RWPE2 (cell line): ENCODE results near the gene IL25.
A peak's percentile ranks its signal among the peaks of the same experiment; 100 is the strongest.

Source experiments
- ATAC-seq: fragments of 200-7000 bp; cut with Tn5 transposase; 3 replicates; pipeline ENCODE4 v1.9.1; 2021; ENCODE audit warnings: low read depth
- DNase-seq: peaks from one replicate; pipeline ENCODE4 v3.0.0-alpha.2; 2020; ENCODE audit warnings: low spot score
- H3K27ac ChIP-seq: fragments of 450-650 bp; 2 replicates; pipeline ENCODE4 v1.5.1; 2017; ENCODE audit warnings: mild to moderate bottlenecking; ENCODE audit not compliant: poor library complexity, severe bottlenecking
- H3K27me3 ChIP-seq: fragments of 250-450 bp; sonication (Bioruptor Pico); 2 replicates; pipeline ENCODE4 v1.5.1; 2021; ENCODE audit warnings: mild to moderate bottlenecking, moderate library complexity; ENCODE audit not compliant: insufficient read depth, poor library complexity, severe bottlenecking
- H3K36me3 ChIP-seq: fragments of 250-450 bp; sonication (Bioruptor Pico); 2 replicates; pipeline ENCODE4 v1.5.1; 2020; ENCODE audit warnings: low read depth, mild to moderate bottlenecking, moderate library complexity
- H3K4me1 ChIP-seq: fragments of 250-450 bp; sonication (Bioruptor Pico); 2 replicates; pipeline ENCODE4 v1.5.1; 2021; ENCODE audit warnings: mild to moderate bottlenecking, moderate library complexity; ENCODE audit not compliant: insufficient read depth, poor library complexity, severe bottlenecking
- H3K4me3 ChIP-seq: fragments of 250-450 bp; sonication (Bioruptor Pico); 2 replicates; pipeline ENCODE4 v1.5.1; 2021; ENCODE audit warnings: mild to moderate bottlenecking, moderate library complexity; ENCODE audit not compliant: severe bottlenecking
- H3K9me3 ChIP-seq: fragments of 250-450 bp; sonication (Bioruptor Pico); 2 replicates; pipeline ENCODE4 v1.5.1; 2021; ENCODE audit warnings: mild to moderate bottlenecking, moderate library complexity; ENCODE audit not compliant: severe bottlenecking
- TF ChIP-seq, protein P1 (sequence below): fragments of 450-650 bp; IDR thresholded peaks from one replicate; pipeline ENCODE4 v1.5.1; 2017; ENCODE audit warnings: mild to moderate bottlenecking, moderate library complexity; ENCODE audit not compliant: poor library complexity, severe bottlenecking

IL25 gene

DNA sequence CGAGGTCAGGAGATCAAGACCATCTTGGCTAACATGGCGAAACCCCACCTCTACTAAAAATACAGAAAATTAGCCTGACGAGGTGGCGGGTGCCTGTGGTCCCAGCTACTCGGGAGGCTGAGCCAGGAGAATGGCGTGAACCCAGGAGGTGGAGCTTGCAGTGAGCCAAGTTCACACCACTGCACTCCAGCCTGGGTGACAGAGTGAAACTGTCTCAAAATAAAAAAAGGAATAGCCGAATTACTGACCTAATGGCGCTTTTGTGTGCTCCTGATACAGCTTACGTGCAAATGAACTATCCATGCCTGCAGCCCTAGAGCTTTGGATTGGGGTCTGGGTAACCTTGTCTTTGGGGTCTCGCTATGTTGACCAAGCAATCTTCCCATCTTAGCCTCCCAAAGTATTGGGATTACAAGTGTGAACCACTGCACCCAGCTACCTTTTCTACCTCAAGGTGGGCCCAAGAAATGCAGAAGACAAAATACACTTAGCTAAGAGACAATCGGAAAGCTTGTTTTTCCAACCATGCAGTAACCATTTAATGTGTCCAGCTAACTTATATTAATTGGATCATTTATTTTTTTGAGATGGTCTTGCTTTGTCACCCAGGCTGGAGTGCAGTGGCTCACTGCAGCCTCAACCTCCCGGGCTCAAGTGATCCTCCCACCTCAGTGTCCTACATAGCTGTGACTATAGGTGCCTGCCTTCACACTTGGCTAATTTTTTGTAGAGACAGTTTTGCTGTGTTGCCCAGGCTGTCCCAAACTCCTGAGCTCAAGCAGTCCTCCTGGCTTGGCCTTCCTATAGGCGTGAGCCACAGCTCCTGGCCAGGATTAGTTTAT, 45.9 kb upstream of the IL25 start:
- H3K9me3 ChIP-seq = no peaks in the 10 kb centered on the region
- H3K36me3 ChIP-seq = peaks cover 32% of the 10 kb centered on the region
- H3K4me1 ChIP-seq = peaks cover 7% of the 10 kb centered on the region
- no peak overlapping the region for H3K4me3 ChIP-seq
- ATAC-seq (peak; percentile 5; the same call in 2 of the 3 replicates), DNase-seq (no peak)
- H3K27me3 ChIP-seq = no peaks in the 10 kb centered on the region
- no peak overlapping the region for H3K27ac ChIP-seq
- TF ChIP-seq, protein P1, sequence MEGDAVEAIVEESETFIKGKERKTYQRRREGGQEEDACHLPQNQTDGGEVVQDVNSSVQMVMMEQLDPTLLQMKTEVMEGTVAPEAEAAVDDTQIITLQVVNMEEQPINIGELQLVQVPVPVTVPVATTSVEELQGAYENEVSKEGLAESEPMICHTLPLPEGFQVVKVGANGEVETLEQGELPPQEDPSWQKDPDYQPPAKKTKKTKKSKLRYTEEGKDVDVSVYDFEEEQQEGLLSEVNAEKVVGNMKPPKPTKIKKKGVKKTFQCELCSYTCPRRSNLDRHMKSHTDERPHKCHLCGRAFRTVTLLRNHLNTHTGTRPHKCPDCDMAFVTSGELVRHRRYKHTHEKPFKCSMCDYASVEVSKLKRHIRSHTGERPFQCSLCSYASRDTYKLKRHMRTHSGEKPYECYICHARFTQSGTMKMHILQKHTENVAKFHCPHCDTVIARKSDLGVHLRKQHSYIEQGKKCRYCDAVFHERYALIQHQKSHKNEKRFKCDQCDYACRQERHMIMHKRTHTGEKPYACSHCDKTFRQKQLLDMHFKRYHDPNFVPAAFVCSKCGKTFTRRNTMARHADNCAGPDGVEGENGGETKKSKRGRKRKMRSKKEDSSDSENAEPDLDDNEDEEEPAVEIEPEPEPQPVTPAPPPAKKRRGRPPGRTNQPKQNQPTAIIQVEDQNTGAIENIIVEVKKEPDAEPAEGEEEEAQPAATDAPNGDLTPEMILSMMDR = no peak

DNA sequence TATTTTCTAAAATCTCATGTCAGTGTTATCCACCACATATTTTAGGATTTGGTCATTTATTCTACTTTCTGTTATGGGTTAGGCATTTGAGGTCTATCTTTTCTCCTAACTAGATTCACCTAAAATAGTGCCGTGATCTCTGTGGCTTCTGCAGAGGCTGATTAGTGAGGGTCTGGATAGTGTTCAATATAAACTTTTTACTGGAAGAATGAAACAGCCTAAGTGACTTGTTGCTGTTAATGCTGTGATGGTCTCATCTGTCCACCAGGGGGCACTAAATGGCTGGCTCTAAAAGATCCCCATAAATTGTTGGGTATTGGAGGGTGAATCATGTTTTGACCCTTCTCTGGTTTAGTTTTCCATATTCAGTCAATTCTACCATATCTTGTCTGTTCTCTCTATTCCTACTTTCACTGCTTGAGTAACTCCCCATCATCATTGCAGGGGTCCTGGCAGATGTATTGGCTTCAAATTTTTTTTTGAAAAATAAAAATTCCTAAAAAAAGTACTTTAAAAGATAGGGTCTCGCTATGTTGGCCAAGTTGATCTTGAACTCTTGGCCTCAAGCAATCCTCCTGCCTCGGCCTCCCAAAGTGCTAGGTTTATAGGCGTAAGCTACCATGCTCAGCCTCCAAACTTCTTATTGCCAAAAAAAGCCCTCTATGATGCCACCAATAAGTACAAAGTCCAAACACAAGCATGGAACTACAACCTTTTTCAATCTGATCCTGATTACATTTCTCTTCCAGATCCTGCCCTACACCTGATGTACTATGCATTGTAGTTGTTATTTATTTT, 44.5 kb upstream of the IL25 start:
- DNase-seq (no peak), ATAC-seq (peak; percentile 75)
- H3K27me3 ChIP-seq = no peaks in the 10 kb centered on the region
- no peak overlapping the region for H3K4me3 ChIP-seq
- H3K4me1 ChIP-seq = no peaks in the 10 kb centered on the region
- peaks cover 20% of the 10 kb centered on the region for H3K36me3 ChIP-seq
- TF ChIP-seq, protein P1 = peak; percentile 98
- H3K27ac ChIP-seq = no peak overlapping the region
- H3K9me3 ChIP-seq = no peaks in the 10 kb centered on the region

DNA sequence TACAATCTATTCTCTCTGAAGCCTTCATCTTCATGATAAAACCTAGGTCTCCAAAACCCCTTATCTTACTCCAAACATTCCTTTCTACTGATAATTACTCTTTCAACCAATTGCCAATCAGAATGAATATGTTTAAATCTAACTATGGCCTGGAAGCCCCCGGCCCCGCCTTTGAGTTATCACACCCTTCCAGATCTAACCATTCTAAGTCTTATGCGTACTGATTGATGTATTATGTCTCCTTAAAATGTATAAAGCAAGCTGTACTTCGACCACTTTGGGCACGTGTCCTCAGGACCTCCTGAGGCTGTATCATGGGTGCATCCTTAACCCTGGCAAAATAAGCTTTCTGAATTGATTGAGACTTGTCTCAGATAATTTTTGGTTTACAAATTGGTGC, 37.0 kb upstream of the IL25 start:
- DNase-seq (no peak), ATAC-seq (no peak)
- Histone ChIP-seq H3K27me3 (no peaks in the 10 kb centered on the region), H3K4me1 (no peaks in the 10 kb centered on the region), H3K9me3 (peaks cover 4% of the 10 kb centered on the region), H3K4me3 (no peak overlapping the region), H3K36me3 (no peaks in the 10 kb centered on the region), H3K27ac (no peak overlapping the region)
- TF ChIP-seq, protein P1 = no peak

DNA sequence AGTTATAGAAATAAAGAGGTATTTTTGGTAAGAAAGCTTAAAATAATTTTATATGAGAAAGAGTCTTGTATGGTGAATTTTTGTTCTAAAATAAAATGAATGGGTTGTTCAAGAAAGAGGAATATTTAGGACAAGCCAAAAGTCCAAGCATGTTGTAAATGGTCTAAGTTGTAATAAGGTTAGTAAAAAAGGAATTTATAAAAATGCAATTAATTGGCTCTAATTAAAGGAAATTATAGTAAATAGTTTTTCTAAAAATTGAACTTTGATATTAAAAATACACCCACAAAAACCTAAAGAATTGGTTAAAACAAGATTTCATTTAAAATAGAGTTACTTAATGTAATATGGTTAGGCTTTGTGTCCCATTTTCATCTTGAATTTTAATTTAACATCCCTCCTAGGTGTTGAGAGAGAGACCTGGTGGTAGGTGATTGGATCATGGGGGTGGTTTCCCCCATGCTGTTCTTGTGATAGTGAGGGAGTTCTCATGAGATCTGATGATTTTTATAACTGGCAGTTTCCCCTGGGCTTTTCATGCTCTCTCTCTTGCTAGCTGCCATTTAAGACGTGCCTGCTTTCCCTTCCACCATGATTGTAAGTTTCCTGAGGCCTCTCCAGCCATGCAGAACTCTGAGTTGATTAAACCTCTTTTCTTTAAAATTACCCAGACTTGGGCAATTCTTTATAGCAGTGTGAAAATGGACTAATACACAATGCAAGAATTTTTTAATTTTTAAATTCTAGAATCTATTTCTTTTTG, 32.9 kb upstream of the IL25 start:
- Histone ChIP-seq H3K27me3 (no peaks in the 10 kb centered on the region), H3K4me1 (no peaks in the 10 kb centered on the region), H3K36me3 (no peaks in the 10 kb centered on the region), H3K4me3 (no peak overlapping the region), H3K9me3 (peaks cover 4% of the 10 kb centered on the region), H3K27ac (no peak overlapping the region)
- DNase-seq (no peak), ATAC-seq (no peak)
- TF ChIP-seq, protein P1 = no peak
